NT2/D1 (cell line): ENCODE data around the gene TEX29.

Experiments
- YY1 ChIP-seq: IDR thresholded peaks from 2 replicates; pipeline ENCODE4 v1.6.1; 2011; ENCODE audit not compliant: insufficient read length, insufficient read depth
- ZNF274 ChIP-seq: IDR thresholded peaks from 2 replicates; pipeline ENCODE4 v1.6.1; 2011; ENCODE audit warnings: mild to moderate bottlenecking, low read depth, low read length

DNA sequence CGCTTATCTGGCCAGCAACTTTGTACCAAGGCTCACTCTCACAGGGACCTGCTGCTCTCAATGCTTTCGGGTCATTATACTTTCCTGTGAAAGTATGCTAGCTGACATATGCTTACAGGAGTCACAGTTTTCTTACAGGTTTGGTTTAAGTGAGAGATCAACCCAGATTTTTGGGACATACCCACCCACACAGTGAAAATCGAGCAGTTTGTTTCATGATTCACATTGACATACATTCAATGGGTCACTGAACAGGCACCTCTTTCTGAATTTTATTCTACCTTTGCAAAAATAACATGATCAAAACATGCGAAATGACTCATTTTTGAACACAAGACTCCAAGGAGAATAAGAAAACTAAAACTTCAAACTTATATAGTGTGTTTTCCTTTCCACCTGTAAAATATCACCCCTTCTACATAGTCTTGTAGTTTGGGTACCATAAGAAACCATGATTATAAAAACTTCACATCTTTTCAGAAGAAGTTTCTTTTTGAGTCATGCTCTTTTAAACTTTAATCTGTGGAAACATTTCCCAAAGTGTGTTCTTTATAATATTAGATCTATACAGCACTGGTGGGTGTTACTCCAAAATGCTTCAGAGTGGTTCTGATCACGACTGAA, 44.3 kb upstream of the TEX29 start:
- TF ChIP-seq YY1 (no peak), ZNF274 (no peak)
